Airway epithelial cell (primary cell): ENCODE results near the gene PCDHB12. TPM values are rescaled to one million over a fixed set of nuclear protein-coding genes. Genes with fewer than 3 reads are reported as not detected.

ENCODE experiments used
- total RNA-seq: library from RNA; depleted of rRNA; stranded (reverse); fragments of >200 nt; gene quantifications from 2 replicates; pipeline ENCODE4 v1.2.3, GENCODE V29; 2015

Gene PCDHB12
- total RNA-seq = 0.05 and 0.07 TPM in 2 replicates

DNA sequence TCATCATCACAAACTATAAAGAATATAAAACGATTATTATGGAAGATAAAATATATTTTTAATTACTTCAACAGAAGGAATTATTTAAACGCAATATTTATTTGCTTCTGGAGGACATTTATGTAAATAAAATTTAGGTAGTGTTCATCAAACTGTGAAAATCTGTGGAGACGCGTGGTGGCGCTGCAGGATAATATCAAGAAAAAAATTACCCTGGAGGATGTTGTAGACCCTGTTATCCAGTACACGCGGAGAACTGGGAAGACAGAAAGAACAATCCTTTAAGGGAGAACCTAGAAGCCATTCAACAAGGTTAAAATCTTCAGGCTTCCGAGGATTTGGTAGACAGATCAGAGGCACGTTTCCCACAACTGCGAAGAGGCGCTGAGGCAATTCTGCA, at the start of gene PCDHB12:
PCDHB12 (plus strand) TSS at position 242 of the 400 bp plus-strand sequence. CDS start 189 bp downstream, outside the sequence.

GRCh38 chr5:141172381-141173204, 35.9 kb upstream of the PCDHB12 start, which contains the start of gene PCDHB7:
Gene PCDHB7, plus strand, starts transcription at chr5:141172644. Its CDS starts 192 bp downstream, at chr5:141172836.

DNA sequence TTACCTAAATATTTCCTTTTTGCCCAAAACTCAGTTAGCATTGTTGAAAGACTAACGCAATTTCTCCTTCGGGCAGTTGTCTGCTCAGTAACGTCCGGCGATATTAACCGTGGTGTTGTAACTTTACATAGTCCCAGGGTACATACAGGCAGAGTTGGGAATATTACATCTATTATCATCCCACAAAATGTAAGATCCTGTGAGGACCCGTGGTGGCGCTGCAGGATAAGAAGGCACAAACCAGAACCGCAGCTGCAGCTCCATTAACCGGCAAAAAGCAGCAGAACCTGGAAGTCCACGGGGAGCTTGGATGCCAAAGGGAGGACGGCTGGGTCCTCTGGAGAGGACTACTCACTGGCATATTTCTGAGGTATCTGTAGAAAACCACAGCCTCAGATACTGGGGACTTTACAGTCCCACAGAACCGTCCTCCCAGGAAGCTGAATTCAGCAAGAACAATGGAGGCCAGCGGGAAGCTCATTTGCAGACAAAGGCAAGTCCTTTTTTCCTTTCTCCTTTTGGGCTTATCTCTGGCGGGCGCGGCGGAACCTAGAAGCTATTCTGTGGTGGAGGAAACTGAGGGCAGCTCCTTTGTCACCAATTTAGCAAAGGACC, 30.8 kb upstream of the PCDHB12 start, which contains the start of gene PCDHB8:
PCDHB8 (plus strand) TSS at position 214 of the 615 bp plus-strand sequence; CDS start at position 459, 245 bp downstream.

DNA sequence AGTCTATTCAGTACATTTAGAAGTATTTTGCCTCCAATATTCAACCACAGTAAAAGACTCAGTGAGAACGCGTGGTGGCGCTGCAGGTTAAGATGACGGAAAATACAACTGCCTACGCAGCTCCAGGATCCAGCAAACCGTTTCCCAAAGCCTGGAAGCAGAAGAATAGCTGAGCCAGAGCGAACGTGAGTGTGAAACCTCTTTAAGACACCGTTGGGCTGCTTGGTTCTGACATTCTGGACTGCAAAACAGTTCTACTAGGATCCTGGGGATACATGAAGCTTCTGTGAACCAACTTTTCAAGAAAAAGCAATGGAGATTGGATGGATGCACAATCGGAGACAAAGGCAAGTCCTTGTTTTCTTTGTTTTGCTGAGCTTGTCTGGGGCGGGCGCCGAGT, 26.3 kb upstream of the PCDHB12 start, which contains the start of gene PCDHB16:
PCDHB16 (plus strand) TSS at position 140 of the 400 bp plus-strand sequence; CDS start at position 313, 173 bp downstream.

DNA sequence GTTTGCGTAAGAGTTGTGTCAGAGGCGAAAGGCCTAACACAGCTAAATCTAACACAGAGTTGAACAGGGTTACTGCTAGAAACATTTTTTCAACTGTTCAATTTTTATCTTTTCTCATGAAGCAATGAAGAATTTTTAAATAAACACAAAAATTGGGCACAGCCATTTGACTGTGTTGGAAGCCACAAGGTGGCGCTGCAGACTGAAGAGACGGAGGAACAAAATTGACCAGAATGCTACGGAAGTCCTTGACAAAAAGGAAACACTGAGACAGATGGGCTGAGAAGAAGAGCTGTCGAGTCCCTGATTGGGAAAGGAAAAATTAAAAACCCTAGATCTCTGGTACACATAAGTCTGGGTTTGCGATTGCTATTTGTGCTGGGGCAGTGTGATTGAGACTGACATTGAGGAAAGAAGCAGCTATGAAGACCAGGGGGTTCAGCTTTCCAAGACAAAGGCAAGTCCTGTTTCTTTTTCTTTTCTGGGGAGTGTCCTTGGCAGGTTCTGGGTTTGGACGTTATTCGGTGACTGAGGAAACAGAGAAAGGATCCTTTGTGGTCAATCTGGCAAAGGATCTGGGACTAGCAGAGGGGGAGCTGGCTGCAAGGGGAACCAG, 21.5 kb upstream of the PCDHB12 start, which contains the start of gene PCDHB9:
PCDHB9 (plus strand) TSS at position 265 of the 616 bp plus-strand sequence; CDS start at position 423, 158 bp downstream.

DNA sequence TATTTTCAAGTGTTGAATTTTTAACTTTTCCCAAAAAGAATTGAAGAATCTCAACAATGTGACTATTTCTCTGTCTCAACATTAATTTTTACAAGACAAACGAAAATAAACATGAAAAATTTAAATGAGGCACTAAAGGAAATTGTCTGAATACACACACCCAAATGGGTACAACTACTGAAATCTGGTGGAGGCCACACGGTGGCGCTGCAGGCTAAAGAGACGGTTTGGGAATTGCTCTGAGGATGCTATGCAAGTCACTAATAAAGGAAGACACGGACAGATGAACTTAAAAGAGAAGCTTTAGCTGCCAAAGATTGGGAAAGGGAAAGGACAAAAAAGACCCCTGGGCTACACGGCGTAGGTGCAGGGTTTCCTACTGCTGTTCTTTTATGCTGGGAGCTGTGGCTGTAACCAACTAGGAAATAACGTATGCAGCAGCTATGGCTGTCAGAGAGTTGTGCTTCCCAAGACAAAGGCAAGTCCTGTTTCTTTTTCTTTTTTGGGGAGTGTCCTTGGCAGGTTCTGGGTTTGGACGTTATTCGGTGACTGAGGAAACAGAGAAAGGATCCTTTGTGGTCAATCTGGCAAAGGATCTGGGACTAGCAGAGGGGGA, 16.3 kb upstream of the PCDHB12 start, which contains the start of gene PCDHB10:
PCDHB10 (plus strand) TSS at position 244 of the 616 bp plus-strand sequence; CDS start at position 444, 200 bp downstream.

GRCh38 chr5:141199359-141200235, 8.9 kb upstream of the PCDHB12 start, which contains the start of gene PCDHB11:
Gene PCDHB11, plus strand, starts transcription at chr5:141199627. Its CDS starts 148 bp downstream, at chr5:141199775.

DNA sequence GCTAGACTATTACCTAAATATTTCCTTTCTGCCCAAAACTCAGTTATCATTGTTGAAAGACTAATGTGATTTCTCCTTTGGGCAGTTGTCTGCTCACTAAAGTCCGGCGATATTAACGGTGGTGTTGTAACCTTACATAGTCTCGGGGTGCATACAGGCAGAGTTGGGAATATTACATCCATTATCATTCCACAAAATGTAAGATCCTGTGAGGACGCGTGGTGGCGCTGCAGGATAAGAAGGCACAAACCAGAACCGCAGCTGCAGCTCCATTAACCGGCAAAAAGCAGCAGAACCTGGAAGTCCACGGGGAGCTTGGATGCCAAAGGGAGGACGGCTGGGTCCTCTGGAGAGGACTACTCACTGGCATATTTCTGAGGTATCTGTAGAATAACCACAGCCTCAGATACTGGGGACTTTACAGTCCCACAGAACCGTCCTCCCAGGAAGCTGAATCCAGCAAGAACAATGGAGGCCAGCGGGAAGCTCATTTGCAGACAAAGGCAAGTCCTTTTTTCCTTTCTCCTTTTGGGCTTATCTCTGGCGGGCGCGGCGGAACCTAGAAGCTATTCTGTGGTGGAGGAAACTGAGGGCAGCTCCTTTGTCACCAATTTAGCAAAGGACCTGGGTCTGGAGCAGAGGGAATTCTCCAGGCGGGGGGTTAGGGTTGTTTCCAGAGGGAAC, 5.3 kb downstream of the PCDHB12 start, which contains the start of gene PCDHB13:
PCDHB13 (plus strand) TSS at position 264 of the 684 bp plus-strand sequence; CDS start at position 469, 205 bp downstream.

GRCh38 chr5:141223112-141223783, 14.7 kb downstream of the PCDHB12 start, which contains the start of gene PCDHB14:
Gene PCDHB14, plus strand, starts transcription at chr5:141223343. Its CDS starts 163 bp downstream, at chr5:141223506.

GRCh38 chr5:141245250-141245717, 36.8 kb downstream of the PCDHB12 start, which contains the start of gene PCDHB15:
Gene PCDHB15, plus strand, starts transcription at chr5:141245395. Its CDS starts 184 bp downstream, at chr5:141245579.

Other genes starting within 250 kb of the PCDHB12 start
- gene PCDHAC2, start 242.2 kb upstream of the PCDHB12 start, total RNA-seq = 0.42 and 1.1 TPM in 2 replicates
- gene PCDHB1, start 157.3 kb upstream of the PCDHB12 start, total RNA-seq = not detected in 2 replicates
- 0.14 TPM in 1 of 2 replicates, not detected in the other for gene PCDHB2, start 114.1 kb upstream of the PCDHB12 start, total RNA-seq
- 0.05 TPM in 1 of 2 replicates, not detected in the other for gene PCDHB3, start 108.2 kb upstream of the PCDHB12 start, total RNA-seq
- not detected in 2 replicates for gene PCDHB4, start 86.9 kb upstream of the PCDHB12 start, total RNA-seq
- 0.63 TPM in 1 of 2 replicates, not detected in the other for gene PCDHB5, start 73.5 kb upstream of the PCDHB12 start, total RNA-seq
- gene PCDHB6, start 58.7 kb upstream of the PCDHB12 start, total RNA-seq = 0.14 TPM in 1 of 2 replicates, not detected in the other
- not detected in 2 replicates for gene PCDHB7, start 36.1 kb upstream of the PCDHB12 start, total RNA-seq
- 0.07 TPM in 1 of 2 replicates, not detected in the other for gene PCDHB8, start 30.9 kb upstream of the PCDHB12 start, total RNA-seq
- gene PCDHB16, start 26.3 kb upstream of the PCDHB12 start, total RNA-seq = 0.07 and 0.14 TPM in 2 replicates
- gene PCDHB9, start 21.6 kb upstream of the PCDHB12 start, total RNA-seq = 0.07 TPM in 1 of 2 replicates, not detected in the other
- 0.05 and 0.21 TPM in 2 replicates for gene PCDHB10, start 16.4 kb upstream of the PCDHB12 start, total RNA-seq
- gene PCDHB11, start 9.1 kb upstream of the PCDHB12 start, total RNA-seq = 0.09 TPM in 1 of 2 replicates, not detected in the other
- gene PCDHB13, start 5.2 kb downstream of the PCDHB12 start, total RNA-seq = 0.09 and 0.14 TPM in 2 replicates
- 0.21 and 0.65 TPM in 2 replicates for gene PCDHB14, start 14.6 kb downstream of the PCDHB12 start, total RNA-seq
- 0.07 and 0.28 TPM in 2 replicates for gene PCDHB15, start 36.7 kb downstream of the PCDHB12 start, total RNA-seq
- not detected in 2 replicates for gene SLC25A2, start 95.3 kb downstream of the PCDHB12 start, total RNA-seq
- 28.8 and 30.0 TPM in 2 replicates for gene TAF7, start 112.1 kb downstream of the PCDHB12 start, total RNA-seq
- 0.28 TPM in 1 of 2 replicates, not detected in the other for gene PCDHGA1, start 121.8 kb downstream of the PCDHB12 start, total RNA-seq
- gene PCDHGA2, start 130.0 kb downstream of the PCDHB12 start, total RNA-seq = 0.42 and 0.79 TPM in 2 replicates
- 0.14 and 0.21 TPM in 2 replicates for gene PCDHGA3, start 135.1 kb downstream of the PCDHB12 start, total RNA-seq
- gene PCDHGB1, start 141.4 kb downstream of the PCDHB12 start, total RNA-seq = 0.07 TPM in 1 of 2 replicates, not detected in the other
- 0.23 and 0.63 TPM in 2 replicates for gene PCDHGA4, start 146.3 kb downstream of the PCDHB12 start, total RNA-seq
- 0.42 TPM in 1 of 2 replicates, not detected in the other for gene PCDHGB2, start 151.3 kb downstream of the PCDHB12 start, total RNA-seq
- 0.05 and 0.07 TPM in 2 replicates for gene PCDHGA5, start 155.4 kb downstream of the PCDHB12 start, total RNA-seq
- gene PCDHGB3, start 161.5 kb downstream of the PCDHB12 start, total RNA-seq = 0.35 and 0.46 TPM in 2 replicates
- gene PCDHGA6, start 165.2 kb downstream of the PCDHB12 start, total RNA-seq = 0.37 and 0.63 TPM in 2 replicates
- 0.92 and 1.2 TPM in 2 replicates for gene PCDHGA7, start 174.0 kb downstream of the PCDHB12 start, total RNA-seq
- 2.2 and 3.0 TPM in 2 replicates for gene PCDHGB4, start 179.0 kb downstream of the PCDHB12 start, total RNA-seq
- 0.35 and 0.51 TPM in 2 replicates for gene PCDHGA8, start 183.9 kb downstream of the PCDHB12 start, total RNA-seq
- gene PCDHGB5, start 189.2 kb downstream of the PCDHB12 start, total RNA-seq = 6.1 and 7.2 TPM in 2 replicates
- 1.2 and 1.8 TPM in 2 replicates for gene PCDHGA9, start 194.1 kb downstream of the PCDHB12 start, total RNA-seq
- 1.1 and 1.5 TPM in 2 replicates for gene PCDHGB6, start 199.3 kb downstream of the PCDHB12 start, total RNA-seq
- gene PCDHGA10, start 204.3 kb downstream of the PCDHB12 start, total RNA-seq = 4.7 and 6.2 TPM in 2 replicates
- gene PCDHGB7, start 209.0 kb downstream of the PCDHB12 start, total RNA-seq = 3.2 and 4.1 TPM in 2 replicates
- 3.3 and 5.2 TPM in 2 replicates for gene PCDHGA11, start 212.3 kb downstream of the PCDHB12 start, total RNA-seq
- 4.7 and 5.6 TPM in 2 replicates for gene PCDHGA12, start 221.8 kb downstream of the PCDHB12 start, total RNA-seq